NCI-H128 (cell line): Measurements from ENCODE around the gene MT1B.
"Not testable (repeated sequence)": the region's sequence is repeated elsewhere in the genome, so short reads cannot be mapped to it uniquely, and the experiment has no call there.

Experiments
- DNase-seq: peaks from one replicate; lab custom pipeline; 2025; ENCODE audit not compliant: unreplicated experiment; lab: John Stamatoyannopoulos, UW

The MT1B gene

DNA sequence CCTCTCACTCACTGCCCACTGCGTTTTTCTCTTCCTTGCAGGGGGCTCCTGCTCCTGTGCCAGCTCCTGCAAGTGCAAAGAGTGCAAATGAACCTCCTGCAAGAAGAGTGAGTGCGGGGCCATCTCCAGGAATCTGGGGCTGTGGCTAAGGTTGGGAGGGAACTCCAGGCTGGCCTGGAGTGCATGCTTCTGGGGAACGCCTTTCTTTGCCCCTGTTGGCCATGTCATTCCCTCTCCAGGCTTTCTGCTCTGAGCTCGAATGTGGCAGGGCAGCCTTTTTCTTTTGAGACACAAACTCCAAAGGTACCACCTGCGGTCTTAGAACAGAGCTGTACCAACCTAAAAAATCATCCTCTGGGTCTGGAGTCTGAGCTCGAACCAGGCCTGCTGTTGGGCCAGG is 33.5 kb upstream of the MT1B start:
- no peak for DNase-seq

- DNase-seq, result no peak
Measured at GRCh38 chr16:56620339-56620897, 31.3 kb upstream of the MT1B start.

- DNase-seq, result not testable (repeated sequence)
Measured at GRCh38 chr16:56621665-56622445, 29.8 kb upstream of the MT1B start.

- not testable (repeated sequence) for DNase-seq
Measured at GRCh38 chr16:56623184-56623583, 28.5 kb upstream of the MT1B start.

GRCh38 chr16:56623637-56624036 is 28.0 kb upstream of the MT1B start:
- DNase-seq, result no peak

DNA sequence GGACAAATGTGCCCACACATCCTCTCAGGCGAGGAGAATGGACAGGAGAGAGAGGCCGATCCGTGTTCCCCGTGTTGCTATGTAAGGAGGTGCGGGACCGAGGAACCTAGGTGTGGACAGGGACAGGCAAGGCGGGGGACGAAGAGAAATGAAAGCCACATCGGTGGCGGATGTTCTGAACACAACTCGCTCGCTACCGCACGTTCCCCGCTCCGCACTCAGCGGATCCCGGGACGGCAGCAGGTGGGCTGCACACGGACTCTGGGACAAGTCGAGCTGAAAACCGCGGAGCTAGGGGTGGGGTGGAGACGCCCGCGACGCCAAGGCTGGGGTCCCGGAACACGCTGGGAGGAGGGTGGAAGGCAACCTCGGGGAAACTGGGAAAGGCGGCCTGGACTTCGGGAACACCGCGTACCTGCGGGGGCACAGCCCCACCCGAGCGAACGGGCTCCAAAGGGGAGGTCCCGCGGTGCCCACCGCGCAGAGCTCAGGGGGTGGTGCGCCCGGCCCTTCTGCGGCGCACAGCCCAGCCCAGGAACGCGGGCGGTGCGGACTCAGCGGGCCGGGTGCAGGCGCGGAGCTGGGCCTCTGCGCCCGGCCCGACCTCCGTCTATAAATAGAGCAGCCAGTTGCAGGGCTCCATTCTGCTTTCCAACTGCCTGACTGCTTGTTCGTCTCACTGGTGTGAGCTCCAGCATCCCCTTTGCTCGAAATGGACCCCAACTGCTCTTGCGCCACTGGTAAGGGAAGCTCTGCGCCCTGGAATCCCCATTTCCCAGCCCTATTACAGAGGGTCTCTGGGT is 26.3 kb upstream of the MT1B start, which contains the start of gene MT1E:
Gene MT1E, plus strand, starts transcription at position 642 of the 803 bp plus-strand sequence. Its CDS starts 71 bp downstream, at position 713.
- no peak for DNase-seq

- no peak for DNase-seq
Measured at GRCh38 chr16:56625943-56626654, 25.6 kb upstream of the MT1B start.

- no peak for DNase-seq
Measured at GRCh38 chr16:56626685-56627084, 25.0 kb upstream of the MT1B start.

- DNase-seq, result no peak
Measured at GRCh38 chr16:56628486-56629350, 23.0 kb upstream of the MT1B start.

- no peak for DNase-seq
Measured at GRCh38 chr16:56629531-56629930, 22.2 kb upstream of the MT1B start.

- DNase-seq, result no peak
Measured at GRCh38 chr16:56630134-56630533, 21.6 kb upstream of the MT1B start.

- no peak for DNase-seq
Measured at GRCh38 chr16:56631197-56631596, 20.5 kb upstream of the MT1B start.

DNA sequence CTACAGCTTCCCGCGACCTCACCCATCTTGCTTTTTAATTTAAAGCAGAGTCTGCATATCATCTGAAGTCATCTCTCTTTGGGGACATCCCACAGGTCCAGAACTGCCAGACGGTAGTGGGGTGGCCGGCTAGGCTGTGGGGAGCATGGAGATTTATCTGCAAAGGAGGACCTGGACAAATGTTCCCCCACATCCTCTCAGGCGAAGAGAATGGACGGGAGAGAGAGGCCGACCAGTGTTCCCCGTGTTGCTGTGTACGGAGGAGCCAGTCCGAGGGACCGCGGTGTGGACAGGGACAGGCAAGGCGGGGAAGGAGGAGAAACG is 19.9 kb upstream of the MT1B start:
- DNase-seq, result no peak

DNA sequence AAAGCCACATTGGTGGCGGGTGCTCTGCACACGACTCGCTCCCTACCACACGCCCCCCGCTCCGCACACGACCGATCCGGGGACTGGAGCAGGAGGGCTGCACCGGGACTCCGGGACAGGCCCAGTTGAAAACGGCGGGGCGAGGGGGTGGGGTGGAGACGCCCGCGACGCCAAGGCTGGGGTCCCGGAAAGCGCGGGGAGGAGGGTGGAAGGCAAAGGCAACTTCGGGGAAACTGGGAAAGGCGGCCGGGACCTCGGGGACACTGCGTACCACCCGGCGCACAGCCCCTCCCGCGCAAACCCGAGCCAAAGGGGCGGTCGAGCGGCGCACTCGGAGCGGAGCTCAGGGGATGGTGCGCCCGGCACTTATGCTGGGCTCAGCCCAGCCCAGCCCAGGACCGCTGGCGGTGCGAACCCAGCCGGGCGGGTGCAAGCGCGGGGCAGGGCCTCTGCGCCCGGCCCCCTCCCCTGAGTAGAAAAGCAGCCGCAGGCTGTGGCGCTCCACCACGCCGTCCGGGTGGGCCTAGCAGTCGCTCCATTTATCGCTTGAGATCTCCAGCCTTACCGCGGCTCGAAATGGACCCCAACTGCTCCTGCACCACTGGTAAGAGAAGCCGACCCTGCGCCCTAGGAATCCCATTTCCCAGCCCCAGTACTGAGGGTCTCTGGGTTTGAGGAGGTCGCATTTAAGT is 19.4 kb upstream of the MT1B start, which contains the start of gene MT1M:
Gene MT1M, plus strand, starts transcription at position 504 of the 692 bp plus-strand sequence. Its CDS starts 73 bp downstream, at position 577.
- no peak for DNase-seq

- DNase-seq, result no peak
Measured at GRCh38 chr16:56632848-56633365, 18.8 kb upstream of the MT1B start.

DNA sequence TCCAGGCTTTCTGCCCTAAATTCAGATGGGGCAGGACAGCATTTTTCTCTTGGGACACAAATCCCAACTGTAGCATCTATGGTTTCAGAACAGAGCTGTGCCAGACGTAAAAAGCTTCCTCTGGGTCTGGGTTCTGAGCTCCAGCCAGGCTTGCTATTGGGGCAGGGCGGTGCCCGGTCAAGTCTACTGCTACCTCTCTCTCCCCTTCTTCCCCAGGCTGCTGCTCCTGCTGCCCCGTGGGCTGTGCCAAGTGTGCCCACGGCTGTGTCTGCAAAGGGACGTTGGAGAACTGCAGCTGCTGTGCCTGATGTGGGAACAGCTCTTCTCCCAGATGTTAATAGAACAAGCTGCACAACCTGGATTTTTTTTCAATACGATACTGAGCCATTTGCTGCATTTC is 18.2 kb upstream of the MT1B start:
- no peak for DNase-seq

DNA sequence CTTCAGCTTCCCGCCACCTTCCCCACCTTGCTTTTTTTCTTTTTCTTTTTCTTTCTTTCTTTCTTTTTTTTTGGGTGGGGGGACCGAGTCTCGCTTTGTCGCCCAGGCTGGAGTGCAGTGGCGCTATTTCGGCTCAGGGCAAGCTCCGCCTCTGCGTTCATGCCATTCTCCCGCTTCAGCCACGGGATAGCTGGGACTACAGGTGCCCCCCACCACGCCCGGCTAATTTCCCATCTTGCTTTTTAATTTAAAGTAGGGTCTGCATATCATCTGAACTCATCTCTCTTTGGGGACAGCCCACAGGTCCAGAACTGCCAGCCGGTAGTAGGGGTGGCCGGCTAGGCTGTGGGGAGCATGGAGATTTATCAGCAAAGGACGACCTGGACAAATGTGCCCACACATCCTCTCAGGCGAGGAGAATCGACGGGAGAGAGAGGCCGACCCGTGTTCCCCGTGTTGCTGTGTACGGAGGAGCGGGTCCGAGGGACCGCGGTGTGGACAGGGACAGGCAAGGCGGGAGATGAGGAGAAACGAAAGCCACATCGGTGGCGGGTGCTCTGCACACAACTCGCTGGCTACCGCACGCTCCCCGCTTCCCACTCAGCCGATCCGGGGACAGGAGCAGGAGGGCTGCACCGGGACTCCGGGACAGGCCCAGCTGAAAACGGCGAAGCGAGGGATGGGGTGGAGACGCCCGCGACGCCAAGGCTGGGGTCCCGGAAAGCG is 16.8 kb upstream of the MT1B start:
- DNase-seq, result no peak

- DNase-seq, result no peak
Measured at GRCh38 chr16:56635441-56635967, 16.2 kb upstream of the MT1B start.
